ENCODE results near the gene EGR1. TPM values are rescaled to one million over a fixed set of nuclear protein-coding genes. Genes with fewer than 3 reads are reported as not detected.
"Not testable (repeated sequence)": the region's sequence is repeated elsewhere in the genome, so short reads cannot be mapped to it uniquely, and the experiment has no call there.

Gene EGR1
- total RNA-seq, 2 experiments from 2014 or later: 48.0 to 48.1 TPM

DNA sequence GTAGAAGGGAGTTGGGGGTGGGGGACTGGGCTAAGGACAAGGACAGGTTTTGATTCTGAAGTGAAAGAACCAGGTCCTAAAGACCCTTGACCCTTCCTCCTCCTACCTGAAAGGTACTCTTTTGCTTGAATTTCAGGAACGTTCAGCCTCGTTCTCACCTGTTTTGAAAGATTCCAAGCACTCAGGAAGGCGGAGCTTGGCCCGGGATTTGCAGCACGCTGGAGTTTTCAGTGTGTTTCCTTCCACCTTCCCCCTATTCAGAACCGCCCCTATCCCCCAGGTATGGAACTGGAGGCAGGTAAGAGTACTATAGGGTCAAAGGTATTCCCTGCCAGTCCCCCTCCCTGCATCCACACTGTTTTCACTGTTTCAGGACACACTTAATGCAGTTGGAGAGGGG lies 7.1 kb downstream of the EGR1 start:
- H3K9me3 Mint-ChIP-seq: no peaks in the 10 kb centered on the region
- H3K27ac Mint-ChIP-seq: no peak overlapping the region
- peaks cover 15% of the 10 kb centered on the region for H3K36me3 Mint-ChIP-seq
- H3K4me1 Mint-ChIP-seq: peaks cover 11% of the 10 kb centered on the region
- peaks cover 3% of the 10 kb centered on the region for H3K27me3 Mint-ChIP-seq
- DNase-seq: no peak
- H3K4me3 Mint-ChIP-seq: no peak overlapping the region

DNA sequence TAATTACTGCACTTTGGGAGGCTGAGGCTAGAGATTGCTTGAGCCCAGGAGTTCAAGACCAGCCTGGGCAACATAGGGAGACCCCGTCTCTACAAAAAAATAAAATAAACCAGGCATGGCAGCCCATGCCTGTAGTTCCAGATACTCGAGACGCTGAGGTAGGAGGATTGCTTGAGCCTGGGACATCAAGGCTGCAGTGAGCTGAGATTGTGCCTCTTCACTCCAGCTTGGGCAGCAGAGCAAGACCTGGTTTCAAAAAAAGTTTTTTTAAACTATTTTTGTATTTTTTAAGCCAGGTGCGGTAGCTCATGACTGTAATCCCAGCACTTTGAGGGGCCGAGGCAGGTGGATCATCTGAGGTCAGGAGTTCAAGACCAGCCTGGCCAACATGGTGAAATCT lies 7.9 kb downstream of the EGR1 start:
- H3K36me3 Mint-ChIP-seq, DNase-seq, H3K27me3 Mint-ChIP-seq, H3K27ac Mint-ChIP-seq, H3K4me1 Mint-ChIP-seq, H3K4me3 Mint-ChIP-seq, H3K9me3 Mint-ChIP-seq: not testable (repeated sequence)

DNA sequence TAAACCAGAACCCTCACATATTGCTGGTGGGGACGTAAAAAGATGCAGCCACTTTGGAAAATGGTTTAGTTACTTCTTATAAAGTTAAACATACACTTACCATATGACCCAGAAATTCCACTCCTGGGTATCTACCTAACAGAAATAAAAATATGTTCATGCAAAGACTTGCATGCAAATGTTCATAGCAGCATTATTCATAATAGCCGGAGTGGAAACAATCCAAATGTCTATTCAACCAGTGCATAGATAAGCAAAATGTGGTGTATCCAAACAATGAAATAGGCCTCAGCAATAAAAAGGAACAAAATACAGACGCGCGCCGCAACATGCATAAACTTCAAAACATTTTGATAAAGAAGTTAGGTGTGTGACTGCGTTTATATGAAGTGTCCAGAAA lies 11.6 kb downstream of the EGR1 start:
- Mint-ChIP-seq H3K4me1 (no peaks in the 10 kb centered on the region), H3K9me3 (no peaks in the 10 kb centered on the region), H3K27ac (no peak overlapping the region), H3K4me3 (no peak overlapping the region), H3K27me3 (peaks cover 7% of the 10 kb centered on the region), H3K36me3 (no peaks in the 10 kb centered on the region)
- no peak for DNase-seq

DNA sequence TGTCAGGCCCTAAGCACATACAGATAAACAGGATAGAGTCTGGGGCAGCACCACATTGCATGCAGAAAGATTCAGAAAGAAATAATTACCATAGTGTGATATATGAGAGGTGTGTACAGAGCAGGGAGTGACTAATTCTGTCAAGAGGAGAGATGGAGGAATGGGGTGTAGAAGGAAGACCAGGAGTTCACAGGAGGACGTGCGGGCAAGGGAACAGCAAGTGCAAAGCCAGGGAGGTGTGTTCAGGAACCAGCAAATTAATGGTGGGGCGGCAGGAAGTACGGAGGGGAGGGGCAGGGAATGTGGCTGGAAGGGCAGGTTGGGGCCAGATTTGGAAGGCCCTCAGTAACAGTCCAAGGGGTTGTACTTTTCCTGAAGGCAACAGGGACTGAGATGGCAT lies 17.4 kb downstream of the EGR1 start:
- no peaks in the 10 kb centered on the region for H3K9me3 Mint-ChIP-seq
- DNase-seq: no peak
- H3K4me1 Mint-ChIP-seq: no peaks in the 10 kb centered on the region
- H3K27ac Mint-ChIP-seq: no peak overlapping the region
- H3K36me3 Mint-ChIP-seq: no peaks in the 10 kb centered on the region
- no peak overlapping the region for H3K4me3 Mint-ChIP-seq
- peaks cover 5% of the 10 kb centered on the region for H3K27me3 Mint-ChIP-seq

DNA sequence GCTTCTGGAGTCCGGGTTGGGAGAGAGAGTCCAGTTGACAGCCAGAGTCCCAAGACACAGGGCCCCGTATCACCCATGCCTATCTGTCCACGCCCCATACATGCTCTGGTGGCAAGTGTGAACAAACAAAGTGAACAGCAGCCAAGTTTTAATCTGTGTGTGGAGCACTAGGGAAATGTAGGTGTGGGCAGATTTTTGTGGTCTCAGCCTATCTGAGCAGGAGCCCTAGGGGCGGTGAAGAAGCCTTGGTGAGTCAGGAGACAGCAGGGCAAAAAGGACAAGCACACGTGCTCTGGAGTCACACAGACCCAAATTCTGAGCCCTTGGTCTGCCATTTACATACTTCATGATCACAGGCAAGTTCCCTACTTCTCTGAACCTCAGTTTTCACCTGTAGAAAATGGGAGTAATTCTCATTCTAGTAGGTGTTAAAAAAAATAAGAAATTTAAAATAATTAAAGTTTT lies 23.2 kb downstream of the EGR1 start:
- Mint-ChIP-seq H3K36me3 (no peaks in the 10 kb centered on the region), H3K4me3 (no peak overlapping the region), H3K27me3 (peaks cover 26% of the 10 kb centered on the region), H3K9me3 (no peaks in the 10 kb centered on the region), H3K4me1 (peaks cover 15% of the 10 kb centered on the region), H3K27ac (no peak overlapping the region)
- DNase-seq: no peak

DNA sequence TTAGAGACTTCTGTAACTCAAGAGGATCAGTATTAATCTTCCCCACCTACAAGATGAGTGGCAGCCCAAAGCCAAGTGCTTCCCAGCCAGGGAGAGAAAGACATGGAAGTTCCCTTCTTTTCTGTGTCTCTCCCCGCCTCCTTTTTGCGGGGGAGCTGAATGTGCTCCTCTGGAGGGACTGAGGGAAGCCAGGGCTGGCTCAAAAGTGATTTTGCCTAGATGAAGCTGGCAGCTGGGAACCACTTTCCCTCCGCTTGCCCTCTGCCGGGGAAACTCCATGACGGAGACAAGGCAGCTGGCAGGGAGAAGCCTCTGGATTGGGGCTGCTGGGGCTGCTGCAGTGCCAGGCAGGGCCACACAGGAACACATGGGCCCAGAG lies 24.4 kb downstream of the EGR1 start:
- no peak overlapping the region for H3K27ac Mint-ChIP-seq
- peaks cover 18% of the 10 kb centered on the region for H3K4me1 Mint-ChIP-seq
- no peaks in the 10 kb centered on the region for H3K36me3 Mint-ChIP-seq
- H3K4me3 Mint-ChIP-seq: no peak overlapping the region
- no peaks in the 10 kb centered on the region for H3K9me3 Mint-ChIP-seq
- H3K27me3 Mint-ChIP-seq: peaks cover 26% of the 10 kb centered on the region
- no peak for DNase-seq

DNA sequence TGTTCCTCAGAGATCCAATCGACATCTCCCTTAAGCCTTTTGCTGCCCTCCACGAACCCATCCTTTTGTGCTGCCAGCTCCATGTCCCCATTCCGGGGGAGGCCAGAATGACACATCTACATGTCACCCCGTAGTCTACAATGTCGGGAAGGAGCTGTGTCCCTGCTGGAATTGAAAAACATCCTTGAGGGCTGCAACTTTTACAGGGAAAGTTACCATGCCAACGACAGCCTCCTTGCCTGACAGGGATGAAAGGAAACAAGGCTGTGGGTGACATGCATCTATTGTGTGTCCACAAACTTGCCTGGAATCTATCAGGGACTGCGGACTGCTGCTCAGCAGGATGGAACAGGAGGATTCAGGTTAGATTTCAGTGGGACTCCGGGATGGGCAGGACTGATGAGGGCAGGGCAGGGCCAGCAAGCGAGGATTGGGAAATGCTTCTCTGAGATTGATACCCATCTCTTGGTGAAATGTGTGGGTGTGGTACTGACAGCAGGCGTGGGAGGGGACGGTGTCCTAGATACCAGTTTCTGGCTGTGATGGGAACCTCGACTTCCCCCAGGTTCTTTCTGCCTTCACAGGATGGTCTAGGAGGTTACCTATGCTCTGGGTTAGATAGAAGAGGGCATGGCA lies 25.5 kb downstream of the EGR1 start:
- Mint-ChIP-seq H3K36me3 (no peaks in the 10 kb centered on the region), H3K4me1 (peaks cover 18% of the 10 kb centered on the region), H3K4me3 (no peak overlapping the region), H3K9me3 (no peaks in the 10 kb centered on the region), H3K27ac (no peak overlapping the region), H3K27me3 (peaks cover 26% of the 10 kb centered on the region)
- no peak for DNase-seq

DNA sequence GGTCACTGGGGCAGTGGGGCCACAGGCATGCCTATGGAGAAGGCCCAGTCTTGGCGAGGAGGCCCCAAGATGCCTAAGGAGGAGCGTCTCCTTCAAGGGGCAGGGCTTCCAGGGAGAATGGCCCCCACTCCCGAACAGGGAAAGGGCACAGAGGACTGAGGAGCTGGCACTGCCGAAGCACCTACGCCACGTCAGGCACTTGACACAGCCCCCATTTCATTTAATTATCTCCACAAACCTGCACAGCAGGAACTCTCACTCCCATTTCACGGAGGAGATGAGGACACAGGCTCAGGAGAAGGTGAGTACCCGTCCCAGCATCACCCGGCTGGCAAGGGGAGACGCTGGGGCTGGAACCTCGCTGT lies 26.0 kb downstream of the EGR1 start:
- Mint-ChIP-seq H3K27me3 (peaks cover 26% of the 10 kb centered on the region), H3K4me1 (peaks cover 18% of the 10 kb centered on the region), H3K27ac (no peak overlapping the region), H3K9me3 (no peaks in the 10 kb centered on the region), H3K4me3 (peak overlapping the region; percentile 43), H3K36me3 (no peaks in the 10 kb centered on the region)
- DNase-seq: no peak

DNA sequence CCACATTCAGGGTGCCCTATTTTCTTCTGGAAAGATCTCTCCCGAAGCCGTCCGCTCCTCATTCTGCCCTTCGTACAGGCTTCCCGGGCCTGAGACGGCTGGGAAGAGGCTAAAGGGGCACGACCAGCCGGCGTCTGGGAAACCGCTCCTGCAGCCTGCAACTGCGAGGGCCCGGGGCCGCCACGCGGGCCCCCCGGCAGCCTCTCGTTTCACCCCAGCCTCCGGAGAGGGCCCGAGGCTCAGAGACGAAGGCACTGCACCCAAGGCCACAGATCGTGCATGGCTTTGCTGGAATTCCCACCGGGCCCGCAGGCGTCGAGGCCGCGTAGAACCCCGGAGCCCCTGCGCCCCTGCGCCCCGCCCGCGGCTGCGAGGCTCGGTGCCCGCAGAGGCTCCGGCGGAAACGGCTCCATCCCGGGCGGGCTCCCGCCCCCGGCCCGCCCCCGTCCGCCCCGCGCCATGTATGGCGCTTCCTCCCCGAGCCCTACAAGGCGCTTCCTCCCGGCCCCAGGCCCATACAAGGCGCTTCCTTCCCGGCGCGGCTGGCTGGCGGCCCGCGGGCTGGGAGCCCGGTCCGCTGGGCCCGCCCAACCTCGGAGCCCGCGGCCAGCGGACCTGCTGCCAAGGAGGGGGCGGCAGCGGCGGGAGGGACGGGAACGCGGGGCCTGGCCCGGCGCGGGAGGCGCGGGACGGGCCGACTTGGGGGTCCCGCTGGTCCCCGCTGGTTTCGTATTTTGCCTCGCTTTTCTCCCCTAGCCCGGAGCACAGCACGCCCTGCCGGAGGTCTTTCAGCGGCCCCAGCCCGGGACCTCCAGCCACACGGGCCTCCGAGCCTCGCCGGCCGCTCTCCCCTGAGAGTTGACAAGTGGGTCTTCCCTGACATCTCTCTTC lies 26.6 kb downstream of the EGR1 start:
- H3K4me1 Mint-ChIP-seq: peaks cover 18% of the 10 kb centered on the region
- peak overlapping the region; percentile 29 for H3K27ac Mint-ChIP-seq
- no peaks in the 10 kb centered on the region for H3K36me3 Mint-ChIP-seq
- no peaks in the 10 kb centered on the region for H3K9me3 Mint-ChIP-seq
- DNase-seq: peak; percentile 87
- H3K27me3 Mint-ChIP-seq: peaks cover 26% of the 10 kb centered on the region
- H3K4me3 Mint-ChIP-seq: peak overlapping the region; percentile 93

DNA sequence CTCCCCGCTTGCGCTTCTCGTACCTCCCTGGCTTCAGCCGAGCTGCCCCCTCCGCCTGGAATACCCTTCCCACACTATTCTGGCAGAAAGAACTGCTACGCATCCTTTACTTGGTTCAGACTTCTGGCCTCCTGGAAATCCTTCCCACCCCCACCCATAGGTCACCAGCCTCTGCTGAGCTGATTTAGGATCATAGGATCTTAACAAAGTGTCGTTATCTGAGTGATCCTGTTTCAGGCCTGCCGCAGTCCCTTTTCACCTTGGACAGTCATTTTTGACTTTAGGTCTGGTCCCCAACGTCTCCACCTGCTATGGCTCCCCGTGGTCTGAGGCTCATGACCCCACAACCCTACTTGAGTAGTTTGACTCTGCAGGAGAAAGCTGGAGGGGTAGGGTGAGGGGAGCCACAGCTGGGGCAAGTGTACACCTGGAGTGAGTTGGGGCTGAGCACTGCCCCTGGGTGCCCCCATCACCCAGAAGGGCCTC lies 27.3 kb downstream of the EGR1 start:
- H3K36me3 Mint-ChIP-seq: no peaks in the 10 kb centered on the region
- H3K27ac Mint-ChIP-seq: peak overlapping the region; percentile 29
- no peaks in the 10 kb centered on the region for H3K9me3 Mint-ChIP-seq
- H3K4me3 Mint-ChIP-seq: peak overlapping the region; percentile 93
- peaks cover 18% of the 10 kb centered on the region for H3K4me1 Mint-ChIP-seq
- no peak for DNase-seq
- peaks cover 26% of the 10 kb centered on the region for H3K27me3 Mint-ChIP-seq

DNA sequence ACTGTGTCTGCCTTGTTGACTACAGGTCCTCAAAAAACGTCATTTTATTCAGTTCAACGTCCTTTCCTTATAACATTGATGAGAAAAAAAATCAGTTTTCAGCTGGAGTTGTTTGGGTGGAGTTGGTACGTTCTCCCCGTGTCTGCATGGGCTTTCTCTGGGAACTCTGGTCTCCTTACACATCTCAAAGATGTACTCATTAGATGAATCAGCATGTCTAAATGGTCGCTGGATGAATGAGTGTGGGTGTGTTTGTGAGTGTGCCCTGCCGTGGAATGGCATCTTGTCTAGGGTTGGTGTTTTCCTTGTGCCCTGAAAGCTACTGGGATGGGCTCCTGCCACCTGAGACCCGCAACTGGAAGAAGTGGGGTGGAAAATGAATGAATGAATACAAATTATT lies 30.1 kb downstream of the EGR1 start:
- no peak overlapping the region for H3K27ac Mint-ChIP-seq
- no peaks in the 10 kb centered on the region for H3K36me3 Mint-ChIP-seq
- peaks cover 13% of the 10 kb centered on the region for H3K27me3 Mint-ChIP-seq
- no peak overlapping the region for H3K4me3 Mint-ChIP-seq
- no peak for DNase-seq
- peaks cover 17% of the 10 kb centered on the region for H3K4me1 Mint-ChIP-seq
- no peaks in the 10 kb centered on the region for H3K9me3 Mint-ChIP-seq

DNA sequence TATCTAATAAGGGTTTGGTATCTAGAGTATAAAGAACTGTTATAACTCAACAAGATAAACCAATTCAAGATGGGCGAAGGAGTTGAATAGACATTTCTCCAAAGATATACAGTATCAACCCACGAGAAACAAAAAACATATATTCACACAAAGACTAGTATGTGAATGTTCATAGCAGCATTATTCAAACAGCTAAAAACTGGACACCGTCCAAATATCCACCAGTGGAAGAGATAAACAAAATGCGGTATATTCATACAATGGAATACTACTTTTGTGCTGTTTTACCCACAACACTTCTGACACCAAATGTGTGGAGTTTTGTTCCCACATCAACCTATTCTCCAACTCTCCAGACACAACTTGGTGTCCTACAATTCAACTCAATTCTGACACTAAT lies 33.1 kb downstream of the EGR1 start:
- peaks cover 3% of the 10 kb centered on the region for H3K4me1 Mint-ChIP-seq

DNA sequence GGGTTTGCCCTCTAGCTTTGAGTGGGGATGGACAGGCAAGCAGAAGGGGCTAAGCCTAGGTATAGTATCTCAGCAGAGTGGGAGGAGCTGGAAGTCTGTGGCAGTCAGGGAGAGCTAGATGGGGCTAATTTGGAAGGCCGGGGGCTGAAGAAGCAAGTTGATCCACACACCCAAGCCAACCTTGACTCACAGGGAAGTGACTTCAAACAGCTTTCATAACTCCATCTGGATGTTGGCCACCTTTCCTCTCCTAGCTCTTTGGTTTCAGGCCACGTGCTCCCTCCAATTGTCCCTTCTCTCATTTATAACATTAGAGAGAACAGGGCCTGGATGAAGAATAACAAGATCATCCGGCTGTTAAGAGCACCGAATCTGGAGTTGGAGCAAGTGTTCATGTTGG lies 36.8 kb downstream of the EGR1 start:
- Mint-ChIP-seq H3K9me3 (no peaks in the 10 kb centered on the region), H3K27ac (no peak overlapping the region), H3K4me1 (peaks cover 6% of the 10 kb centered on the region), H3K4me3 (no peak overlapping the region), H3K27me3 (no peaks in the 10 kb centered on the region), H3K36me3 (no peaks in the 10 kb centered on the region)
- no peak for DNase-seq

More for the DNA sequence above, 33.1 kb downstream of the EGR1 start:
- no peaks in the 10 kb centered on the region for H3K9me3 Mint-ChIP-seq
- no peak overlapping the region for H3K4me3 Mint-ChIP-seq
- DNase-seq: no peak
- no peaks in the 10 kb centered on the region for H3K27me3 Mint-ChIP-seq
- no peak overlapping the region for H3K27ac Mint-ChIP-seq
- H3K36me3 Mint-ChIP-seq: no peaks in the 10 kb centered on the region

DNA sequence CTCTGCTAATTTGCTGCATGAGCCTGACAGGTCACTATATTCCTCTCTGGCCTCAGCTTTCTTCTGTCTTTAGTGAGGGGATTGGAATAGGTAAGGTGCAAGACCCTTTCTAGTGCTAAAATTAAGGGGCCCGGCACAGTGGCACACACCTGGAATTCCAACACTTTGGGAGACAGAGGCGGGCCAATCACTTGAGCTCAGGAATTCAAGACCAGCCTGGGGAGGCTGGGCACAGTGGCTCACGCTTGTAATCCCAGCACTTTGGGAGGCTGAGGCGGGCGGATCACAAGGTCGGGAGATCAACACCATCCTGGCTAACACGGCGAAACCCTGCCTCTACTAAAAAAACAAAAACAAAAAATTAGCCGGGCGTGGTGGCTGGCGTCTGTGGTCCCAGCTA lies 37.2 kb downstream of the EGR1 start:
- H3K9me3 Mint-ChIP-seq: no peaks in the 10 kb centered on the region
- H3K27ac Mint-ChIP-seq: no peak overlapping the region
- H3K36me3 Mint-ChIP-seq: peaks cover 2% of the 10 kb centered on the region
- H3K27me3 Mint-ChIP-seq: no peaks in the 10 kb centered on the region
- no peak overlapping the region for H3K4me3 Mint-ChIP-seq
- DNase-seq: no peak
- peaks cover 6% of the 10 kb centered on the region for H3K4me1 Mint-ChIP-seq

DNA sequence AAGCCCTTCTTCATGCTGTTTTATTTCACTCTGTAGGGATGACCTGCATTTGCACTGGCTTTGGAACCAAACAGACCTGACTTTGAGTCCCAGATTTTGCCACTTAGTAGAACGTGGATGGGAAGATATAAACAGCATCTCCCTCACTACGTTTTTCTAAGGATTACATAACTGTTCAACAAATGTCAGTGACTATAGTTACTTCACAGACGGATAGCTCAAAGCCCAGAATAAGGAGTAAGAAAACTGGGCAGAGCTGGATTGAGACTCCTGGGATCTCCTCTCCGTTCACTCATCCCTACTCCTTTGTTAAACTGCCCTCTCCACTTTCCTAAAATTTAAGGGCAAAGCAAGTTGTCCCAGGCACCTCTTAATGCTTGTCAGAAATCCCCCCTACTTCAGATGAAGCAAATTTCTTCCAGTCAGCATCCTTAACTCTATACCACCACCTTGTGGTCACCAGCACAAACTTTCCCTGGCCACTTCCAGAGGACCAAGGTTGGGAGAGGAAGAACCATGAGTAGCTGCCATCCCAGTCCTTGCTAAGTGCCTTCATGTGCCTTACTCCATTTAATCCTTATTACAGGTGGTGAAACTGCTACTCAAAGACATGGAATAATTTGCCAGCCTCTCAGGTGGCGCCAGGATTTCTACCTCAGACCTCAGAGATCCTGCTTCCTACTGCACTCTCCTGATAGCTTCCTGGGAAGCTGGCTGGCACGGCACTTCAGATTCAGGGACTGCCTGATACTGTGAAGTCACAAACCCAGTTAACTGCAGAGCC lies 38.4 kb downstream of the EGR1 start:
- DNase-seq: no peak
- H3K36me3 Mint-ChIP-seq: peaks cover 2% of the 10 kb centered on the region
- H3K4me1 Mint-ChIP-seq: peaks cover 6% of the 10 kb centered on the region
- H3K27ac Mint-ChIP-seq: peak overlapping the region; percentile 23
- H3K9me3 Mint-ChIP-seq: no peaks in the 10 kb centered on the region
- H3K27me3 Mint-ChIP-seq: no peaks in the 10 kb centered on the region
- no peak overlapping the region for H3K4me3 Mint-ChIP-seq

All from activated naive CD8-positive, alpha-beta T cell treated with anti-CD3 and anti-CD28 coated beads for 36 hours (primary cell).